ENCODE measurements around the gene HIVEP1. TPM values are rescaled to one million over a fixed set of nuclear protein-coding genes. Genes with fewer than 3 reads are reported as not detected.

The HIVEP1 gene
- total RNA-seq, 1 experiment from 2014 or later, result 24.2 TPM

- Histone ChIP-seq H3K4me3 (no peak overlapping the region), H3K79me2 (ENCODE audit: low read depth) (no peaks in the 10 kb centered on the region), H3K36me3 (ENCODE audit: low read depth) (no peaks in the 10 kb centered on the region), H3K27ac (no peak overlapping the region), H4K20me1 (ENCODE audit: insufficient read depth) (peaks cover 4% of the 10 kb centered on the region), H3F3A (ENCODE audit: insufficient read depth, low read depth) (no peaks in the 10 kb centered on the region), H3K4me2 (no peak overlapping the region), H2AFZ (no peak overlapping the region), H3K9me3 (ENCODE audit: insufficient read depth, low read depth) (no peaks in the 10 kb centered on the region), H3K27me3 (ENCODE audit: insufficient read depth, low read depth) (no peaks in the 10 kb centered on the region), H3K9me2 (ENCODE audit: insufficient read depth) (no peaks in the 10 kb centered on the region), H3K4me1 (replicated peaks; ENCODE audit: insufficient read depth) (no peaks in the 10 kb centered on the region)
- DNase-seq, result no peak
- intact Hi-C loops (cut with micrococcal nuclease; ENCODE audit: unreplicated experiment), result no loop called here
- ChIA-PET POLR2A (ENCODE audit: unreplicated experiment) (no interaction called here), CTCF (no interaction called here)
- BruUV-seq (replicated peaks), result no TSS peak
- TF ChIP-seq EZH2 (IDR thresholded peaks at IDR 0.05; ENCODE audit: low read depth) (no peak), CTCF (conservative IDR thresholded peaks at IDR 0.05) (no peak)
These were observed 71.7 kb downstream of the HIVEP1 start for GRCh38 chr6:12083763-12084162.

- H3F3A ChIP-seq (ENCODE audit: insufficient read depth, low read depth), result no peaks in the 10 kb centered on the region
- DNase-seq, result no peak
- intact Hi-C loops (cut with micrococcal nuclease; ENCODE audit: unreplicated experiment), result no loop called here
- H2AFZ ChIP-seq, result no peak overlapping the region
- H3K27ac ChIP-seq, result no peak overlapping the region
- no peaks in the 10 kb centered on the region for H3K9me2 ChIP-seq (ENCODE audit: insufficient read depth)
- no peaks in the 10 kb centered on the region for H3K9me3 ChIP-seq (ENCODE audit: insufficient read depth, low read depth)
- H4K20me1 ChIP-seq (ENCODE audit: insufficient read depth), result peaks cover 4% of the 10 kb centered on the region
- BruUV-seq (replicated peaks), result no TSS peak
- no peaks in the 10 kb centered on the region for H3K27me3 ChIP-seq (ENCODE audit: insufficient read depth, low read depth)
- H3K4me2 ChIP-seq, result no peak overlapping the region
- TF ChIP-seq EZH2 (IDR thresholded peaks at IDR 0.05; ENCODE audit: low read depth) (no peak), CTCF (conservative IDR thresholded peaks at IDR 0.05) (no peak)
- no peaks in the 10 kb centered on the region for H3K79me2 ChIP-seq (ENCODE audit: low read depth)
- ChIA-PET CTCF (no interaction called here), POLR2A (ENCODE audit: unreplicated experiment) (no interaction called here)
- H3K4me3 ChIP-seq, result no peak overlapping the region
- no peaks in the 10 kb centered on the region for H3K4me1 ChIP-seq (replicated peaks; ENCODE audit: insufficient read depth)
- H3K36me3 ChIP-seq (ENCODE audit: low read depth), result peaks cover 4% of the 10 kb centered on the region; the same call in 1 of the 2 replicates
These were observed 72.6 kb downstream of the HIVEP1 start for GRCh38 chr6:12084681-12085080.

GRCh38 chr6:12088531-12088930, 76.4 kb downstream of the HIVEP1 start:
- H3F3A ChIP-seq (ENCODE audit: insufficient read depth, low read depth), result no peaks in the 10 kb centered on the region
- no peak overlapping the region for H3K27ac ChIP-seq
- no peaks in the 10 kb centered on the region for H3K27me3 ChIP-seq (ENCODE audit: insufficient read depth, low read depth)
- H3K79me2 ChIP-seq (ENCODE audit: low read depth), result no peaks in the 10 kb centered on the region
- H4K20me1 ChIP-seq (ENCODE audit: insufficient read depth), result peaks cover 4% of the 10 kb centered on the region; the same call in 1 of the 2 replicates
- H2AFZ ChIP-seq, result no peak overlapping the region
- H3K9me3 ChIP-seq (ENCODE audit: insufficient read depth, low read depth), result no peaks in the 10 kb centered on the region
- CTCF ChIA-PET, result no interaction called here
- H3K36me3 ChIP-seq (ENCODE audit: low read depth), result peaks cover 11% of the 10 kb centered on the region; the same call in 1 of the 2 replicates
- H3K4me3 ChIP-seq, result no peak overlapping the region
- no TSS peak for BruUV-seq (replicated peaks)
- DNase-seq, result no peak
- intact Hi-C loops (cut with micrococcal nuclease; ENCODE audit: unreplicated experiment), result no loop called here
- no peak overlapping the region for H3K4me2 ChIP-seq
- H3K4me1 ChIP-seq (replicated peaks; ENCODE audit: insufficient read depth), result no peaks in the 10 kb centered on the region
- TF ChIP-seq EZH2 (IDR thresholded peaks at IDR 0.05; ENCODE audit: low read depth) (no peak), CTCF (conservative IDR thresholded peaks at IDR 0.05) (no peak)
- POLR2A ChIA-PET (ENCODE audit: unreplicated experiment), result no interaction called here
- H3K9me2 ChIP-seq (ENCODE audit: insufficient read depth), result no peaks in the 10 kb centered on the region

Measured in PC-9 (cell line).